T-helper 2 cell treated with Interferon-gamma antibody and Interleukin-4, amounts not matched to agents 5 μg/mL and 100 μg/mL, for 36 hours (primary cell): ENCODE measurements around the gene GPR62.

Experiments used
- DNase-seq: peaks from one replicate; pipeline ENCODE4 v3.0.0; 2021; ENCODE audit warnings: low spot score
- H3K27ac Mint-ChIP-seq: one replicate; pipeline ENCODE4 v1.8.0; 2021; ENCODE audit warnings: mild to moderate bottlenecking, mixed read lengths
- H3K27me3 Mint-ChIP-seq: one replicate; pipeline ENCODE4 v1.8.0; 2021; ENCODE audit warnings: low read depth, mixed read lengths
- H3K36me3 Mint-ChIP-seq: one replicate; pipeline ENCODE4 v1.8.0; 2021; ENCODE audit warnings: low read depth, mixed read lengths
- H3K4me1 Mint-ChIP-seq: one replicate; pipeline ENCODE4 v1.8.0; 2021; ENCODE audit warnings: low read depth, mixed read lengths
- H3K4me3 Mint-ChIP-seq: one replicate; pipeline ENCODE4 v1.8.0; 2022; ENCODE audit warnings: mild to moderate bottlenecking, moderate library complexity, mixed read lengths
- H3K9me3 Mint-ChIP-seq: one replicate; pipeline ENCODE4 v1.8.0; 2021; ENCODE audit warnings: mixed read lengths

The GPR62 gene

GRCh38 chr3:51966922-51967383, 11.8 kb downstream of the GPR62 start:
- no peak for DNase-seq
- Mint-ChIP-seq H3K9me3 (no peaks in the 10 kb centered on the region), H3K27ac (peak overlapping the region; percentile 59)

GRCh38 chr3:51967384-51968169, 12.4 kb downstream of the GPR62 start, which contains the start of gene PCBP4:
PCBP4 (minus strand) TSS chr3:51967454; CDS start chr3:51961240, 6,214 bp downstream.
- peaks cover 3% of the 10 kb centered on the region for H3K36me3 Mint-ChIP-seq
- peak within 1 kb of the TSS; percentile 89 for H3K4me3 Mint-ChIP-seq
- H3K27ac Mint-ChIP-seq: peak within 1 kb of the TSS; percentile 79
- H3K4me1 Mint-ChIP-seq: peaks cover 8% of the 10 kb centered on the region
- H3K9me3 Mint-ChIP-seq: no peaks in the 10 kb centered on the region
- peak; percentile 31 for DNase-seq
- H3K27me3 Mint-ChIP-seq: peaks cover 2% of the 10 kb centered on the region

More at GRCh38 chr3:51966922-51967383, 11.8 kb downstream of the GPR62 start:
- Mint-ChIP-seq H3K36me3 (peaks cover 3% of the 10 kb centered on the region), H3K27me3 (peaks cover 2% of the 10 kb centered on the region), H3K4me3 (peak overlapping the region; percentile 82), H3K4me1 (peaks cover 8% of the 10 kb centered on the region)

GRCh38 chr3:51968170-51968775, 13.1 kb downstream of the GPR62 start:
- no peak for DNase-seq
- peak overlapping the region; percentile 79 for H3K27ac Mint-ChIP-seq
- H3K4me1 Mint-ChIP-seq: peaks cover 8% of the 10 kb centered on the region
- no peaks in the 10 kb centered on the region for H3K9me3 Mint-ChIP-seq
- H3K27me3 Mint-ChIP-seq: peaks cover 2% of the 10 kb centered on the region
- peaks cover 3% of the 10 kb centered on the region for H3K36me3 Mint-ChIP-seq
- H3K4me3 Mint-ChIP-seq: peak overlapping the region; percentile 89

- Mint-ChIP-seq H3K9me3 (no peaks in the 10 kb centered on the region), H3K36me3 (peaks cover 4% of the 10 kb centered on the region), H3K4me1 (peaks cover 12% of the 10 kb centered on the region), H3K4me3 (peak overlapping the region; percentile 71), H3K27ac (no peak overlapping the region), H3K27me3 (peaks cover 2% of the 10 kb centered on the region)
- no peak for DNase-seq
Measured at GRCh38 chr3:51968883-51969678, 13.9 kb downstream of the GPR62 start.

- Mint-ChIP-seq H3K27ac (no peak overlapping the region), H3K36me3 (peaks cover 4% of the 10 kb centered on the region), H3K4me3 (no peak overlapping the region), H3K4me1 (peaks cover 18% of the 10 kb centered on the region), H3K9me3 (no peaks in the 10 kb centered on the region), H3K27me3 (peaks cover 2% of the 10 kb centered on the region)
- DNase-seq: no peak
Measured at GRCh38 chr3:51969841-51970240, 14.7 kb downstream of the GPR62 start.

- peaks cover 4% of the 10 kb centered on the region for H3K36me3 Mint-ChIP-seq
- H3K27me3 Mint-ChIP-seq: no peaks in the 10 kb centered on the region
- H3K4me1 Mint-ChIP-seq: peaks cover 24% of the 10 kb centered on the region
- no peaks in the 10 kb centered on the region for H3K9me3 Mint-ChIP-seq
- DNase-seq: no peak
- H3K4me3 Mint-ChIP-seq: no peak overlapping the region
- no peak overlapping the region for H3K27ac Mint-ChIP-seq
Measured at GRCh38 chr3:51970606-51971300, 15.6 kb downstream of the GPR62 start.

GRCh38 chr3:51971350-51971749, 16.2 kb downstream of the GPR62 start:
- no peaks in the 10 kb centered on the region for H3K9me3 Mint-ChIP-seq
- no peak overlapping the region for H3K4me3 Mint-ChIP-seq
- DNase-seq: no peak
- no peak overlapping the region for H3K27ac Mint-ChIP-seq
- peaks cover 4% of the 10 kb centered on the region for H3K36me3 Mint-ChIP-seq
- peaks cover 22% of the 10 kb centered on the region for H3K4me1 Mint-ChIP-seq
- no peaks in the 10 kb centered on the region for H3K27me3 Mint-ChIP-seq

GRCh38 chr3:51974277-51974962, 19.2 kb downstream of the GPR62 start:
- Mint-ChIP-seq H3K27me3 (no peaks in the 10 kb centered on the region), H3K9me3 (no peaks in the 10 kb centered on the region), H3K27ac (peak overlapping the region; percentile 84), H3K36me3 (peaks cover 2% of the 10 kb centered on the region), H3K4me1 (peaks cover 24% of the 10 kb centered on the region), H3K4me3 (peak overlapping the region; percentile 98)
- no peak for DNase-seq

- H3K27ac Mint-ChIP-seq: peak within 1 kb of the TSS; percentile 91
- H3K4me3 Mint-ChIP-seq: peak within 1 kb of the TSS; percentile 98
- H3K36me3 Mint-ChIP-seq: peaks cover 2% of the 10 kb centered on the region
- H3K4me1 Mint-ChIP-seq: peaks cover 24% of the 10 kb centered on the region
- H3K27me3 Mint-ChIP-seq: no peaks in the 10 kb centered on the region
- no peaks in the 10 kb centered on the region for H3K9me3 Mint-ChIP-seq
- peak; percentile 83 for DNase-seq
Measured at GRCh38 chr3:51974963-51975851, 20.0 kb downstream of the GPR62 start, which contains the start of gene ABHD14A. ABHD14A (plus strand) TSS chr3:51975064; CDS start chr3:51975136, 72 bp downstream.

- no peaks in the 10 kb centered on the region for H3K9me3 Mint-ChIP-seq
- H3K4me3 Mint-ChIP-seq: peak overlapping the region; percentile 96
- peak overlapping the region; percentile 91 for H3K27ac Mint-ChIP-seq
- peaks cover 3% of the 10 kb centered on the region for H3K36me3 Mint-ChIP-seq
- no peak for DNase-seq
- H3K4me1 Mint-ChIP-seq: peaks cover 26% of the 10 kb centered on the region
- no peaks in the 10 kb centered on the region for H3K27me3 Mint-ChIP-seq
Measured at GRCh38 chr3:51975852-51976549, 20.8 kb downstream of the GPR62 start.

GRCh38 chr3:51977446-51978142, 22.4 kb downstream of the GPR62 start:
- H3K27me3 Mint-ChIP-seq: no peaks in the 10 kb centered on the region

More at GRCh38 chr3:51977446-51978142, 22.4 kb downstream of the GPR62 start:
- peak overlapping the region; percentile 29 for H3K4me3 Mint-ChIP-seq
- H3K27ac Mint-ChIP-seq: peak overlapping the region; percentile 69
- no peaks in the 10 kb centered on the region for H3K9me3 Mint-ChIP-seq
- H3K4me1 Mint-ChIP-seq: peaks cover 38% of the 10 kb centered on the region
- H3K36me3 Mint-ChIP-seq: peaks cover 5% of the 10 kb centered on the region
- DNase-seq: no peak
